Activated naive CD8-positive, alpha-beta T cell (primary cell): ENCODE measurements around the gene SIPA1L3.
"Not testable (repeated sequence)": the region's sequence is repeated elsewhere in the genome, so short reads cannot be mapped to it uniquely, and the experiment has no call there.

Experiments used
- H3K27ac Mint-ChIP-seq: one replicate; pipeline ENCODE4 v1.8.0; 2021; ENCODE audit warnings: mixed read lengths
- H3K27me3 Mint-ChIP-seq: one replicate; pipeline ENCODE4 v1.8.0; 2021; ENCODE audit warnings: mixed read lengths
- H3K36me3 Mint-ChIP-seq: one replicate; pipeline ENCODE4 v1.8.0; 2021; ENCODE audit warnings: mixed read lengths
- H3K4me1 Mint-ChIP-seq: one replicate; pipeline ENCODE4 v1.8.0; 2021; ENCODE audit warnings: low read depth, mixed read lengths
- H3K4me3 Mint-ChIP-seq: one replicate; pipeline ENCODE4 v1.8.0; 2021; ENCODE audit warnings: mild to moderate bottlenecking, mixed read lengths
- H3K9me3 Mint-ChIP-seq: one replicate; pipeline ENCODE4 v1.8.0; 2021; ENCODE audit warnings: low read depth, mixed read lengths

SIPA1L3 gene

DNA sequence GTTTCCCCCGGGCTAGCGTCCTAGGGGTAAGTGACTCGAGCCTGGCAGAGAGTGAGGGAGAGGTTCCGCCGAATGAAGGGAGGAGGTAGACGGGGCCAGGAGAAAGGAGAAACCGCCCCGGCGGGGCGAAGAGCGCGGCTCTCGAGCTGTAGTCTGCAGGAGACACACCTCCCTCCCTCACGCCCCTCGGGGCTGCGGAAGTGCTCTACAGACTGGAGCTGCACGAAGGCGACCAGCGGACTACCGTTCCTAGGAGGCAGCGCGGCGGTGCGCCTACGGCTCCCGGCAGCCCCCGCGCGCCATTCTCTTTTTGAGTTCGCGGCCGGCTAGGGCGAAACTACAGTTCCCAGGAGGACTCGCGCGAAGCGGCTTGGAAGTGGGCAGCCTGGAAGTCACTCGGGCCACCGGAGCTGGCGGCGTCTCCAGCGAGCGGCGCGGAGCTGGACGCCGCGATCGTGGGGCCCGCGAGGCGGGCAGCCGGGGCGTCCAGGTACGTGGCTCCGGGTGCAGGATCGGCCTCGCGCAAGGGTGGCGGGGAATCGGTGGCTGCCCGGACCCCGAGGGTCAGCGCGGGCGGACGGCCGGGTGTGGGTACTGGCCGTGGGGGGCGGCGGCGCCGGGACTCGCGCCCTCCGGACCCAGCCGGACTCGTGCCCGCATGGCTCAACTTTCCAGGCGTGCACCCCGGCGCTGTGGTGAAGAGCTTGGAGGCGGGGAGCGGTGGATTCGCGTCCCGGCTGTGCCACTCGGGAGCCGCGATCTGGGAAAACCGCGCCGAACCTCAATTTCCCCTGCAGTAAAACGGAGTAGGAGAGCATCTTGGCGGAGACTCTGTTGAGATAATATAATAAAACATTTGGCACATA, at the start of gene SIPA1L3:
Gene SIPA1L3 (plus strand): TSS at position 340 of the 866 bp plus-strand sequence. CDS start 174,358 bp downstream, outside the sequence.
- no peaks in the 10 kb centered on the region for H3K27me3 Mint-ChIP-seq
- H3K4me1 Mint-ChIP-seq = peaks cover 24% of the 10 kb centered on the region
- H3K27ac Mint-ChIP-seq = peak within 1 kb of the TSS; percentile 83
- H3K36me3 Mint-ChIP-seq = no peaks in the 10 kb centered on the region
- no peaks in the 10 kb centered on the region for H3K9me3 Mint-ChIP-seq
- H3K4me3 Mint-ChIP-seq = peak within 1 kb of the TSS; percentile 88

- Mint-ChIP-seq H3K9me3 (no peaks in the 10 kb centered on the region), H3K27me3 (peaks cover 7% of the 10 kb centered on the region), H3K36me3 (no peaks in the 10 kb centered on the region), H3K4me1 (no peaks in the 10 kb centered on the region), H3K4me3 (no peak overlapping the region), H3K27ac (no peak overlapping the region)
Measured at GRCh38 chr19:37864501-37864900, 42.5 kb upstream of the SIPA1L3 start.

- peaks cover 14% of the 10 kb centered on the region for H3K27me3 Mint-ChIP-seq
- H3K4me1 Mint-ChIP-seq, H3K9me3 Mint-ChIP-seq, H3K36me3 Mint-ChIP-seq, H3K4me3 Mint-ChIP-seq, H3K27ac Mint-ChIP-seq: not testable (repeated sequence)
Measured at GRCh38 chr19:37865930-37866329, 41.1 kb upstream of the SIPA1L3 start.

- Mint-ChIP-seq H3K4me3 (no peak overlapping the region), H3K27me3 (peaks cover 20% of the 10 kb centered on the region), H3K4me1 (no peaks in the 10 kb centered on the region), H3K27ac (no peak overlapping the region), H3K9me3 (no peaks in the 10 kb centered on the region), H3K36me3 (no peaks in the 10 kb centered on the region)
Measured at GRCh38 chr19:37867831-37868230, 39.2 kb upstream of the SIPA1L3 start.

GRCh38 chr19:37869766-37870340, 37.2 kb upstream of the SIPA1L3 start:
- Mint-ChIP-seq H3K9me3 (no peaks in the 10 kb centered on the region), H3K36me3 (no peaks in the 10 kb centered on the region), H3K27ac (no peak overlapping the region), H3K27me3 (peaks cover 20% of the 10 kb centered on the region), H3K4me3 (no peak overlapping the region), H3K4me1 (no peaks in the 10 kb centered on the region)

DNA sequence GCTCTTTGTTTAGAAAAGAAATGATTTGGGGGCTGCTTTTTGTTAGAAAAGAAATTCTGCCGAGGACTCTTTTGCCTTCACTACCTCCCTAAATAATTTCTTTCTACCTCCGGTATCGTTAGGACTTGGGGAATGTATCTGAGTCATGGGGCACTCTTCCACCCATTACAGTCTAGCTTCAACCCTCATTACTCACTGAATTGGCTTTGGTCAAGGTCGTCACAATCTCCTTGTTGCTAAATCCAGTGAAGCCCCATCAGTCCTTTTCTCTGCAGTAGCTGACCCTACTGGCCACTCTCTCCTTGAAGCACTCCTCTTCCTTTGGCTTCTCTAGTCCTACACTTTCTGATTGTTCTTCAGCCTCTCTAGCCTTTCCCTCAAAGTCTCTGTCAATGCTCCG, 34.6 kb upstream of the SIPA1L3 start:
- no peaks in the 10 kb centered on the region for H3K9me3 Mint-ChIP-seq
- no peak overlapping the region for H3K4me3 Mint-ChIP-seq
- peaks cover 15% of the 10 kb centered on the region for H3K27me3 Mint-ChIP-seq
- H3K4me1 Mint-ChIP-seq = no peaks in the 10 kb centered on the region
- no peak overlapping the region for H3K27ac Mint-ChIP-seq
- H3K36me3 Mint-ChIP-seq = no peaks in the 10 kb centered on the region

DNA sequence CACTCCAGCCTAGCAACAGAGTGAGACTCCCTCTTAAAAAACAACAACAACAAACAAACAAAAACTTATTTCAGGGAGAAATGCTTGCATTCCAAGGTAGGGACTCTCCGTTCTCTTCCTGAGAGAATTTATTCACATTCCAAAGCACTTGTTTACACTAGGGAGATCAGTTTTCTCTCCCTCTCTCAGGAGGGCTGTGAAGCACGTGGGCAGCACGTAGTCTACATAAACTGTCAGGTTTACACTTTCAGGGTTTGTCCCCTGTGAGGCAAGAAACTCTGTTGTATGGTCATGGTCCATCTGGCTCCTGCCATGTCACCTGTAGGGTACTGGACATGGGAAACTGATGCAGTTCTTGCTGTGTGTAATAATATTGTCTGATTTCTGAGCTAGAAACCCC, 32.2 kb upstream of the SIPA1L3 start:
- Mint-ChIP-seq H3K4me3 (no peak overlapping the region), H3K36me3 (no peaks in the 10 kb centered on the region), H3K9me3 (no peaks in the 10 kb centered on the region), H3K27ac (no peak overlapping the region), H3K4me1 (no peaks in the 10 kb centered on the region), H3K27me3 (peaks cover 11% of the 10 kb centered on the region)

DNA sequence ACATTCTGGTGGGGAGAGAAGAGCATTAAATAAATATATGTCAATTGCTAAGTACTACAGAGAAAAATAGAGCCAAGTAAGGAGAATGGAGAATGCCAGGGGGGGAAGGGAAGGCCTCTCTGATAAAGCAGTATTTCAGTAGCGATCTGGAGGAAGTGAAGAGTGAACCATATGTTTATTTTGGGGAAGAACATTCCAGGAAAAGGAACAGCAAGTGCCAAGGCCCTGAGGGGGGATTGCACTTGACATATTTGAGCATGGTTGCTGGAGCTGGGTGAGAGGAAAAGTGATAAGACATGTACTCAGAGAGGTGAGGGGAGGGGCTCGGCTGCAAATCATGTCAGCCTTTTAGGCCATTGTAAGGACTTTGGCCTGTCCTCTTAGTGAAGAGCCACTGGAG, 31.0 kb upstream of the SIPA1L3 start:
- Mint-ChIP-seq H3K27ac (no peak overlapping the region), H3K36me3 (no peaks in the 10 kb centered on the region), H3K9me3 (no peaks in the 10 kb centered on the region), H3K27me3 (peaks cover 5% of the 10 kb centered on the region), H3K4me3 (no peak overlapping the region), H3K4me1 (no peaks in the 10 kb centered on the region)

DNA sequence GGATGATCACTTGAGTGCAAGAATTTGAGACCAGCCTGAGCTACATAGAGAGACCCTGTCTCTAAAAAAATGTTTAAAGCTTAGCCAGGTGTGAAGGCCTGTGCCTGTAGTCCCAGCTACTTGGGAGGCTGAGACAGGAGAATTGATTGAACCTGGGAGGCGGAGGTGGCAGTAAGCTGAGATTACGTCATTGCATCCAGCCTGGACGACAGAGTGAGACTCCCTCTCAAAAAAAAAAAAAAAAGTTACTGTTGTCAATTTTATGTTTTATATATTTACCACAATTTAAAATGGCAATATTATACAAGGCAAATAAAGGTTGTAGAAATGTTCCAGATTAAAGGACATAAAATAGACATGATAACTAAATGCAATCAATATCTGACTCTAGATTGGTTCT, 29.9 kb upstream of the SIPA1L3 start:
- no peaks in the 10 kb centered on the region for H3K9me3 Mint-ChIP-seq
- no peaks in the 10 kb centered on the region for H3K36me3 Mint-ChIP-seq
- no peak overlapping the region for H3K27ac Mint-ChIP-seq
- no peak overlapping the region for H3K4me3 Mint-ChIP-seq
- H3K4me1 Mint-ChIP-seq = no peaks in the 10 kb centered on the region
- H3K27me3 Mint-ChIP-seq = no peaks in the 10 kb centered on the region

DNA sequence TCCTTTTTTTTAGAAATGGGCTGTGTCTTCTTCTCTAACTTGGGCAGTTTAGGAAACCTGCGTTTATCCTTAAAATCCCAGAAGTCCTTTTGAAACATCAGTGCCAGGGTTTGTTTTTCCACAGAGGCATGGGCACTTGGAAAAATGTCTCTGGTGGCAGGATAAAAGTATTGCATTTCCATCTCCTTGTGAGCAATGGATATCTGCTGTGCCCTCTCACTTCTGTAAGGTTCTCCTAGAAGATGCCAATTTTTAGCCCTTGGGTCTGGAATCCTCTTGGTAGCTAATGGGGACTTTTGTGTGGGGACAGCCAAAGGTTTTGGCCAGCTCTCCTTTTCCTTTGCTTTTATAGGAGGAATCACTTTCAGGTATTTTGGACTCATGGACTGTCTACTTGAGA, 21.6 kb upstream of the SIPA1L3 start:
- no peaks in the 10 kb centered on the region for H3K36me3 Mint-ChIP-seq
- H3K4me3 Mint-ChIP-seq = no peak overlapping the region
- no peaks in the 10 kb centered on the region for H3K27me3 Mint-ChIP-seq
- H3K4me1 Mint-ChIP-seq = no peaks in the 10 kb centered on the region
- H3K9me3 Mint-ChIP-seq = no peaks in the 10 kb centered on the region
- no peak overlapping the region for H3K27ac Mint-ChIP-seq

- H3K27ac Mint-ChIP-seq = no peak overlapping the region
- no peaks in the 10 kb centered on the region for H3K36me3 Mint-ChIP-seq
- H3K27me3 Mint-ChIP-seq = peaks cover under 1% of the 10 kb centered on the region
- H3K9me3 Mint-ChIP-seq = no peaks in the 10 kb centered on the region
- no peaks in the 10 kb centered on the region for H3K4me1 Mint-ChIP-seq
- no peak overlapping the region for H3K4me3 Mint-ChIP-seq
Measured at GRCh38 chr19:37886571-37886970, 20.4 kb upstream of the SIPA1L3 start.

- Mint-ChIP-seq H3K9me3 (no peaks in the 10 kb centered on the region), H3K4me1 (no peaks in the 10 kb centered on the region), H3K27ac (no peak overlapping the region), H3K27me3 (peaks cover 10% of the 10 kb centered on the region), H3K4me3 (no peak overlapping the region), H3K36me3 (no peaks in the 10 kb centered on the region)
Measured at GRCh38 chr19:37893845-37894575, 13.0 kb upstream of the SIPA1L3 start.

DNA sequence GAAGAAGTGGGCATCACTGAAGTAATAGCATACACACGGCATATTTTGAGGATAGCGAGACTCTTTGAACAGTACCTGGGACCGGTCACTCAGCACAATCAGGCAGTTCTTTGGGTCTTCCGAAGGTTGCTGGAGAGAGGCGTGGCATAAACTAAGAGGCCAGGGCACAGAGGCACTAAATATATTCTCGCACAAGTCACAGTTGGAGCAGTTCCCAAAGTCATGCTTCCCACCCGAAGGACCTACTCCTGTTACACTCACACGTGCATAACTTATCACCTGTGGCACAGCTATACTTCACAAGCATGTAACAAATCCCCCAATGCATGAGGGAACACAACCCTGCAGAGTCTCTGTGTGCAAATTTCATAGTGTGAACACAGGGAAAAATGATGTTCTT, 10.8 kb upstream of the SIPA1L3 start:
- Mint-ChIP-seq H3K36me3 (no peaks in the 10 kb centered on the region), H3K4me3 (no peak overlapping the region), H3K9me3 (no peaks in the 10 kb centered on the region), H3K27me3 (peaks cover 10% of the 10 kb centered on the region), H3K4me1 (no peaks in the 10 kb centered on the region), H3K27ac (no peak overlapping the region)

DNA sequence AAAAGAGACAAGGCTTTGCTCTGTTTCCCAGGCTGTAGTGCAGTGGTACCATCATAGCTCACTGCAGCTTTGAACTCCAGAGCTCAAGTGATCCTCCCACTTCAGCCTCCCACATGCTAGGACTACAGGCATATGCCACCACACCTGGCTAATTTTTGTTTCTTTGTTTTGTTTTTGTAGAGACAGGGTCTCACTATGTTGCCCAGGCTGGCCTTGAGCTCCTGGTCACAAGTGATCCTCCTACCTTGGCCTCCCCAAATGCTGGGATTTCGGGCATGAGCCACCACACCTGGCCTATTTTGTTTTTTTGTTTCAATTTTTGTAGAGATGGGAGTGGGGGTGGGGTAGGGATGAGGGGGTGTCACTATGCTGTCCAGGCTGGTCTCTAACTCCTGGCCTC, 7.6 kb upstream of the SIPA1L3 start:
- no peak overlapping the region for H3K4me3 Mint-ChIP-seq
- H3K9me3 Mint-ChIP-seq = no peaks in the 10 kb centered on the region
- no peak overlapping the region for H3K27ac Mint-ChIP-seq
- no peaks in the 10 kb centered on the region for H3K4me1 Mint-ChIP-seq
- H3K36me3 Mint-ChIP-seq = no peaks in the 10 kb centered on the region
- no peaks in the 10 kb centered on the region for H3K27me3 Mint-ChIP-seq

DNA sequence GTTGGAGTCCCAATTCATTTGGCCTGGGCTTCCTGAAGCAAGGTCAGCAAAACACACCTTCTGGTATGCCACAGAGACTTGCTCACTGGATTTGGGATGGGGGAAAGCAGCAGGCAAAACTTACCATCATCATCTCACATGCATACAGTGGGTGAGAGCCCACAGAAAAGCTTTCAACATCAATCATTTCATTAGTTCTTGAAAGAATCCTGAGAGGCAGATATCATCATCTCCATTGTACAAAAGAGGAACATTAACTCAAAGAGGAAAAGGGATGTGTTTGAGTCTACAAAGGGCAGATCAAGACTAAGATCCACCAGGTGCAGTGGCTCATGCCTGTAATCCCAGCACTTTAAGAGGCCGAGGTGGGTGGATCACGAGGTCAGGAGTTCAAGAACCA, 7.0 kb upstream of the SIPA1L3 start:
- Mint-ChIP-seq H3K27me3 (no peaks in the 10 kb centered on the region), H3K4me3 (no peak overlapping the region), H3K36me3 (no peaks in the 10 kb centered on the region), H3K27ac (no peak overlapping the region), H3K9me3 (no peaks in the 10 kb centered on the region), H3K4me1 (no peaks in the 10 kb centered on the region)
